A549 (cell line): ENCODE measurements around the gene CEND1.

Experiments
- CEBPB ChIP-seq, 2 experiments: fragments of >200 bp in 1 of 2; sonication (Bioruptor Twin) in 1 of 2; formaldehyde crosslinking in 1 of 2; IDR thresholded peaks; 2 replicates each; pipeline ENCODE4 v1.6.1; 2012 to 2016
- CTCF ChIP-seq: fragments of >200 bp; sonication (Bioruptor Twin); formaldehyde crosslinking; IDR thresholded peaks from 3 replicates; pipeline ENCODE4 v1.5.1; 2016
- E2F6 ChIP-seq: IDR thresholded peaks from 2 replicates; pipeline ENCODE4 v1.6.1; 2012; ENCODE audit warnings: low read depth, borderline replicate concordance
- FOSL2 ChIP-seq, 2 experiments: fragments of 450-650 bp in 1 of 2; fragments of >200 bp in 1 of 2; sonication (Bioruptor Twin) in 1 of 2; formaldehyde crosslinking; IDR thresholded peaks; 2 replicates each; pipeline versions ENCODE4 v1.5.0 to v1.6.1; 2016 to 2020; ENCODE audit warnings: mild to moderate bottlenecking in 1 of 2, moderate library complexity in 1 of 2
- HDAC2 ChIP-seq: fragments of 200-600 bp; sonication (generic); IDR thresholded peaks from 2 replicates; pipeline ENCODE4 v1.6.1; 2016
- PBX3 ChIP-seq: IDR thresholded peaks from 2 replicates; pipeline ENCODE4 v1.6.1; 2012
- PHF8 ChIP-seq: fragments of 200-600 bp; sonication (generic); IDR thresholded peaks from 2 replicates; pipeline ENCODE4 v1.6.1; 2016; ENCODE audit warnings: low read depth, mild to moderate bottlenecking, antibody characterized with exemption, moderate library complexity, borderline replicate concordance
- POLR2A ChIP-seq: IDR thresholded peaks from 2 replicates; pipeline ENCODE4 v1.6.1; 2012; ENCODE audit warnings: mild to moderate bottlenecking, low read length
- POLR2AphosphoS2 ChIP-seq: conservative IDR thresholded peaks from 2 replicates; pipeline ENCODE4 v1.6.1; 2012; ENCODE audit warnings: low read length, improper control_type of control experiment, inconsistent platforms
- RAD21 ChIP-seq, 2 experiments: fragments of >200 bp in 1 of 2; sonication (Bioruptor Twin) in 1 of 2; formaldehyde crosslinking in 1 of 2; IDR thresholded peaks in 1 of 2; conservative IDR thresholded peaks in 1 of 2; 2 replicates in 1 of 2; 3 replicates in 1 of 2; pipeline ENCODE4 v1.6.1; 2012 to 2018; ENCODE audit warnings: inconsistent platforms in 1 of 2
- REST ChIP-seq: fragments of 200-600 bp; sonication (generic); IDR thresholded peaks from 2 replicates; pipeline ENCODE4 v1.6.1; 2016; ENCODE audit warnings: antibody characterized with exemption, mild to moderate bottlenecking, moderate library complexity
- ZNF302 ChIP-seq: fragments of 250-450 bp; sonication (Bioruptor Pico); IDR thresholded peaks from 2 replicates; pipeline ENCODE4 v1.9.0; 2021; ENCODE audit warnings: inconsistent platforms, mild to moderate bottlenecking, moderate library complexity

- TF ChIP-seq CTCF: no peak
- no peak for TF ChIP-seq ZNF302 (CRISPR knock-in tag)
- TF ChIP-seq POLR2AphosphoS2: no peak
- TF ChIP-seq HDAC2: no peak
- TF ChIP-seq PHF8: no peak
- TF ChIP-seq CEBPB (IDR thresholded peaks at IDR 0.05): no peak
- TF ChIP-seq PBX3: no peak
- TF ChIP-seq E2F6: no peak
- TF ChIP-seq POLR2A: no peak
- TF ChIP-seq RAD21 (conservative IDR thresholded peaks at IDR 0.05 in 1 of 2, IDR thresholded peaks at IDR 0.05 in 1 of 2): no peak
- TF ChIP-seq FOSL2 (IDR thresholded peaks at IDR 0.05): no peak
- TF ChIP-seq FOSL2 (CRISPR knock-in tag; IDR thresholded peaks at IDR 0.05): no peak
- no peak for TF ChIP-seq REST
Observed at GRCh38 chr11:827897-828192, 38.0 kb upstream of the CEND1 start, which contains the start of gene CRACR2B.
